MCF 10A (cell line): ENCODE results near the gene FAM81A. TPM values are rescaled to one million over a fixed set of nuclear protein-coding genes. Genes with fewer than 3 reads are reported as not detected.
"Not testable (repeated sequence)": the region's sequence is repeated elsewhere in the genome, so short reads cannot be mapped to it uniquely, and the experiment has no call there.

Experiments
- BruUV-seq: library from RNA; stranded (reverse); fragments of 400-500 nt; replicated peaks from 2 replicates; lab custom pipeline; 2021; lab: Mats Ljungman, UMichigan
- CTCF ChIA-PET: fragments of 300-600 bp; sonication (Branson Sonifier 250); formaldehyde crosslinking; extraction: SDS; loops from one replicate; lab custom pipeline; 2021; ENCODE audit warnings: antibody characterized with exemption, inconsistent platforms; lab: Yijun Ruan, JAX
- POLR2A ChIA-PET: fragments of 300-600, 350-650 bp; sonication (Branson Sonifier 250); formaldehyde crosslinking; extraction: SDS; loops from one replicate; lab custom pipeline; 2020; ENCODE audit warnings: antibody characterized with exemption, inconsistent platforms; lab: Yijun Ruan, JAX
- DNase-seq: peaks from one replicate; pipeline ENCODE4 v3.0.0-alpha.2; 2018; ENCODE audit not compliant: unreplicated experiment
- H3K27ac Mint-ChIP-seq: one replicate; pipeline ENCODE4 v1.8.0; 2022; ENCODE audit warnings: mild to moderate bottlenecking, low read depth, mixed read lengths; ENCODE audit not compliant: unreplicated experiment
- H3K27me3 Mint-ChIP-seq: one replicate; pipeline ENCODE4 v1.8.0; 2022; ENCODE audit warnings: mixed read lengths; ENCODE audit not compliant: insufficient read depth, unreplicated experiment
- H3K36me3 Mint-ChIP-seq: one replicate; pipeline ENCODE4 v1.8.0; 2022; ENCODE audit warnings: mild to moderate bottlenecking, moderate library complexity, mixed read lengths; ENCODE audit not compliant: insufficient read depth, unreplicated experiment
- H3K4me1 Mint-ChIP-seq: one replicate; pipeline ENCODE4 v1.8.0; 2022; ENCODE audit warnings: mixed read lengths; ENCODE audit not compliant: insufficient read depth, unreplicated experiment
- H3K4me3 Mint-ChIP-seq: one replicate; pipeline ENCODE4 v1.8.0; 2022; ENCODE audit warnings: mild to moderate bottlenecking, moderate library complexity, mixed read lengths; ENCODE audit not compliant: unreplicated experiment
- H3K9me3 Mint-ChIP-seq: one replicate; pipeline ENCODE4 v1.8.0; 2022; ENCODE audit warnings: mixed read lengths; ENCODE audit not compliant: unreplicated experiment
- CTCF ChIP-seq: fragments of 200-600 bp; IDR thresholded peaks from one replicate; pipeline ENCODE4 v1.8.0; 2022; ENCODE audit warnings: antibody characterized with exemption, mild to moderate bottlenecking; ENCODE audit not compliant: unreplicated experiment
- intact Hi-C: fragments of 100-400 bp; cut with micrococcal nuclease; formaldehyde crosslinking; loops from 2 replicates; pipeline ENCODE4 v1.14.1; 2022
- total RNA-seq: library from RNA; stranded (reverse); gene quantifications from 2 replicates; pipeline ENCODE4 v1.2.3, GENCODE V29; 2022

The FAM81A gene
- total RNA-seq, 1 experiment from 2014 or later, result 1.1 TPM

DNA sequence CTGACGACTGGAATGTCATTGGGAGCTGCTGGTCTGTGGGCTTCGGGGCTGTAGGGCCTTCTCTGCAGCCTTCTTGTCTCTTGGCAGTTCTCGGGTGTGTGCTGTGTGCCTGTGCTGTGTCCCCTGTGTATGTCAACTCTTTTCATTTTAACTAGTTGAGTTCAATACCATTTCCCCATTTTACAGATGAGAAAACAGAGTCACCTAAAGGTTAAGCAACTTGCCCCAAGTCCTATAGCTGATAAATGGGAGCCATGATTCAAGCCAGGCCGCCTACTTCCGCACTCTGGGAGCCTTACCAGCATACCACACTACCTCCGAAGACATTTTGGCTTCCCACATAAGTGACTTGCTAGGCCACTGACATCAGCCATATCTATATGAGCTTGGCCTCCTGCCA lies 85.7 kb downstream of the FAM81A start:
- BruUV-seq, result no TSS peak
- H3K9me3 Mint-ChIP-seq, result no peaks in the 10 kb centered on the region
- H3K4me3 Mint-ChIP-seq, result no peak overlapping the region
- H3K4me1 Mint-ChIP-seq, result no peaks in the 10 kb centered on the region
- no peak for TF ChIP-seq CTCF
- ChIA-PET CTCF (interaction anchor here (1.1 to 1.9 kb wide), 5 partner anchors 9 to 567 kb away, joined by 3 to 15 read pairs (median 6); no protein-coding TSS in a partner anchor), POLR2A (interaction anchor here (0.6 to 0.9 kb wide), 2 partner anchors 105 to 374 kb away, joined by 3 to 4 read pairs; no protein-coding TSS in a partner anchor)
- no peak for DNase-seq
- H3K36me3 Mint-ChIP-seq, result no peaks in the 10 kb centered on the region
- H3K27ac Mint-ChIP-seq, result no peak overlapping the region
- no peaks in the 10 kb centered on the region for H3K27me3 Mint-ChIP-seq
- intact Hi-C loops, result no loop called here

- no peak for TF ChIP-seq CTCF
- ChIA-PET CTCF (interaction anchor here (0.6 to 1.9 kb wide), 6 partner anchors 9 to 568 kb away, joined by 3 to 15 read pairs (median 6); no protein-coding TSS in a partner anchor), POLR2A (interaction anchor here (0.9 kb wide), 1 partner anchor 104 kb away, joined by 4 read pairs; no protein-coding TSS in a partner anchor)
- DNase-seq, result no peak
- Mint-ChIP-seq H3K4me3 (no peak overlapping the region), H3K27me3 (no peaks in the 10 kb centered on the region), H3K9me3 (no peaks in the 10 kb centered on the region), H3K27ac (no peak overlapping the region), H3K4me1 (no peaks in the 10 kb centered on the region), H3K36me3 (no peaks in the 10 kb centered on the region)
- intact Hi-C loops, result no loop called here
- no TSS peak for BruUV-seq
These were observed 86.3 kb downstream of the FAM81A start for GRCh38 chr15:59524331-59524731.

DNA sequence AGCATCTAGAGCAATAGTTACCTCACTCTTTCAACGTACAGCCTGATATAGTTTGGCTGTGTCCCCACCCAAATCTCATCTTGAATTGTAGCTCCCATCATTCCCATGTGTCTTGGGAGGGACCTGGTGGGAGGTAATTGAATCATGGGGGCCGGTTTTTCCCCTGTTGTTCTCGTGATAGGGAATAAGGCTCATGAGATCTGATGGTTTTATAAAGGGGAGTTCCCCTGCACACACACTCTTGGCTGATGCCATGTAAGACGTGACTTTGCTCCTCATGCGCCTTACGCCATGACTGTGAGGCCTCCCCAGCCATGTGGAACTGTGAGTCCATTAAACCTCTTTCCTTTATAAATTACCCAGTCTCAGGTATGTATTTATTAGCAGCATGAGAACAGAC lies 88.5 kb downstream of the FAM81A start:
- H3K4me1 Mint-ChIP-seq, POLR2A ChIA-PET, H3K36me3 Mint-ChIP-seq, DNase-seq, H3K27ac Mint-ChIP-seq, intact Hi-C loops, H3K4me3 Mint-ChIP-seq, BruUV-seq, CTCF ChIA-PET, H3K27me3 Mint-ChIP-seq, H3K9me3 Mint-ChIP-seq: not testable (repeated sequence)

- intact Hi-C loops, result loop anchor here (2.0 kb wide), 1 partner anchor 758 kb away; the partner anchor contains the start of gene MINDY2
- no peak for DNase-seq
- TF ChIP-seq CTCF, result no peak
- ChIA-PET POLR2A (interaction anchor here (0.6 to 2.2 kb wide), 14 partner anchors 11 to 797 kb away, joined by 3 to 7 read pairs (median 4); partner anchors contain the start of genes BNIP2 and RNF111), CTCF (interaction anchor here (0.5 to 6.6 kb wide), 54 partner anchors 9 to 1346 kb away, joined by 3 to 196 read pairs (median 5); partner anchors contain the start of genes GCNT3 and GTF2A2)
- H3K27me3 Mint-ChIP-seq, result no peaks in the 10 kb centered on the region
- H3K9me3 Mint-ChIP-seq, result no peaks in the 10 kb centered on the region
- no peaks in the 10 kb centered on the region for H3K36me3 Mint-ChIP-seq
- peaks cover 6% of the 10 kb centered on the region for H3K4me1 Mint-ChIP-seq
- no peak overlapping the region for H3K4me3 Mint-ChIP-seq
- no TSS peak for BruUV-seq
- no peak overlapping the region for H3K27ac Mint-ChIP-seq
These were observed 90.4 kb downstream of the FAM81A start for GRCh38 chr15:59528429-59528828.
